Measurements from ENCODE around the gene TMEM45A.
"Not testable (repeated sequence)": the region's sequence is repeated elsewhere in the genome, so short reads cannot be mapped to it uniquely, and the experiment has no call there.

The TMEM45A gene

GRCh38 chr3:100492059-100493006, at the start of gene TMEM45A:
Gene TMEM45A, plus strand, starts transcription at chr3:100492619. Its CDS starts 62,593 bp downstream, at chr3:100555212.
- peak; percentile 53 for DNase-seq

GRCh38 chr3:100443690-100444089, 48.7 kb upstream of the TMEM45A start:
- no peak for DNase-seq

GRCh38 chr3:100447067-100447466, 45.4 kb upstream of the TMEM45A start:
- DNase-seq, result not testable (repeated sequence)

- no peak for DNase-seq
Observed at GRCh38 chr3:100448079-100448478, 44.3 kb upstream of the TMEM45A start.

- DNase-seq, result no peak
Observed at GRCh38 chr3:100449214-100449613, 43.2 kb upstream of the TMEM45A start.

GRCh38 chr3:100454677-100455076, 37.7 kb upstream of the TMEM45A start:
- no peak for DNase-seq

- no peak for DNase-seq
Observed at GRCh38 chr3:100455841-100456550, 36.4 kb upstream of the TMEM45A start.

GRCh38 chr3:100456745-100457144, 35.7 kb upstream of the TMEM45A start:
- no peak for DNase-seq

- DNase-seq, result no peak
Observed at GRCh38 chr3:100457811-100458210, 34.6 kb upstream of the TMEM45A start.

GRCh38 chr3:100458814-100459213, 33.6 kb upstream of the TMEM45A start:
- no peak for DNase-seq

- DNase-seq, result peak; percentile 13
Observed at GRCh38 chr3:100463002-100463401, 29.4 kb upstream of the TMEM45A start.

GRCh38 chr3:100463646-100464155, 28.7 kb upstream of the TMEM45A start:
- DNase-seq, result no peak

- no peak for DNase-seq
Observed at GRCh38 chr3:100465892-100466777, 26.3 kb upstream of the TMEM45A start.

GRCh38 chr3:100467133-100467532, 25.3 kb upstream of the TMEM45A start:
- DNase-seq, result no peak

- no peak for DNase-seq
Observed at GRCh38 chr3:100468676-100469075, 23.7 kb upstream of the TMEM45A start.

GRCh38 chr3:100470951-100471350, 21.5 kb upstream of the TMEM45A start:
- no peak for DNase-seq

GRCh38 chr3:100471444-100471843, 21.0 kb upstream of the TMEM45A start:
- no peak for DNase-seq

- DNase-seq, result not testable (repeated sequence)
Observed at GRCh38 chr3:100477851-100478360, 14.5 kb upstream of the TMEM45A start.

- DNase-seq, result not testable (repeated sequence)
Observed at GRCh38 chr3:100478521-100478920, 13.9 kb upstream of the TMEM45A start.

GRCh38 chr3:100480081-100480480, 12.3 kb upstream of the TMEM45A start:
- no peak for DNase-seq

- DNase-seq, result no peak
Observed at GRCh38 chr3:100482176-100482575, 10.2 kb upstream of the TMEM45A start.

GRCh38 chr3:100483529-100483928, 8.9 kb upstream of the TMEM45A start:
- no peak for DNase-seq

Data from NCI-H1417 treated with DMSO at 0.1 percent for 48 hours (cell line).